Pancreas (tissue), 10 donors: ENCODE measurements around the gene DIAPH1. TPM values are rescaled to one million over a fixed set of nuclear protein-coding genes. Genes with fewer than 3 reads are reported as not detected.

Source experiments
- ATAC-seq, 4 donors: fragments of 200-7000 bp; cut with Tn5 transposase; one replicate each; pipeline versions ENCODE4 v1.8.0 to v1.9.1; 2020; ENCODE audit warnings: mild to moderate bottlenecking in 4 of 4, moderate library complexity in 4 of 4
- DNase-seq, 6 donors: peaks; one replicate each; pipeline ENCODE4 v3.0.0-alpha.2; 2020
- FAIRE-seq: peaks from 2 replicates; lab custom pipeline; 2012; peaks lifted over from hg19 to GRCh38; lab: Jason Lieb, UNC
- H3K27ac ChIP-seq, 4 donors: fragments of 200-600 bp; sonication (generic); 1 replicate in 3 of 4; 2 replicates in 1 of 4; pipeline versions ENCODE4 v1.5.0 to v1.8.0; 2020
- H3K27me3 ChIP-seq, 4 donors: fragments of 200-600 bp; one replicate each; pipeline ENCODE4 v1.8.0; 2021
- H3K36me3 ChIP-seq, 3 donors: fragments of 200-600 bp; sonication (generic) in 1 of 3; one replicate each; pipeline versions ENCODE4 v1.5.0 to v1.8.0; 2020 to 2021
- H3K4me1 ChIP-seq, 3 donors: fragments of 200-600 bp; one replicate each; pipeline ENCODE4 v1.8.0; 2021
- H3K4me3 ChIP-seq, 4 donors: fragments of 200-600 bp; sonication (generic) in 2 of 4; one replicate each; pipeline versions ENCODE4 v1.5.0 to v1.8.0; 2020 to 2021
- H3K9me3 ChIP-seq, 4 donors: fragments of 200-600 bp; one replicate each; pipeline ENCODE4 v1.8.0; 2021
- WGBS, 2 donors: extraction: QIAGEN DNeasy Blood & Tissue Kit; methylation state at CpG; one replicate each; pipeline ENCODE4 v1.1.7; 2013; 5-methylcytosine and 5-hydroxymethylcytosine counted together
- intact Hi-C, 3 donors: fragments of 100-400 bp; cut with DNase I; formaldehyde crosslinking; loops; one replicate each; pipeline versions ENCODE4 v1.11.1 to v1.14.2; 2022
- polyA plus RNA-seq, 2 donors: library from polyadenylated mRNA; stranded (reverse); fragments of 200-250 nt; gene quantifications; one replicate each; pipeline ENCODE4 v1.2.3, GENCODE V29; 2013
- total RNA-seq, 6 donors: library from RNA; stranded (reverse); fragmentation: NEBNext Ultra II Directional in 4 of 6; extraction: Animal tissue kit (Norgen Biotek cat#: 25700) in 4 of 6; gene quantifications; one replicate each; pipeline versions ENCODE4 v1.2.1 to v1.2.4, GENCODE V29; 2021 to 2023
- TF ChIP-seq, protein P1 (sequence below), 4 donors: fragments of 200-600 bp; sonication (generic) in 3 of 4; IDR thresholded peaks; one replicate each; pipeline versions ENCODE4 v1.5.0 to v1.8.0; 2021; ENCODE audit warnings: antibody characterized with exemption in 4 of 4
- donor health status: healthy with polysubstance abuse.
- donor health status: DM: no; HTN: no; CAD: no; lungs with moderate emphysema.
- donor health status: DM: no; HTN: no; CAD: no.
- donor health status: control.
- donor health status: control.
- donor health status: Bipolar disorder and iron deficiency.
- donor health status: DM: yes; HTN: yes; CAD: no.
- donor health status: DM: no; HTN: no; CAD: no.
- donor health status: DM: no; HTN: no; CAD: no.
- donor health status: DM: yes; HTN: yes; CAD: no.

The DIAPH1 gene
- total and polyA plus RNA-seq, 8 donors: 28.9 to 72.7 (median 56.5) TPM

- TF ChIP-seq, protein P1, sequence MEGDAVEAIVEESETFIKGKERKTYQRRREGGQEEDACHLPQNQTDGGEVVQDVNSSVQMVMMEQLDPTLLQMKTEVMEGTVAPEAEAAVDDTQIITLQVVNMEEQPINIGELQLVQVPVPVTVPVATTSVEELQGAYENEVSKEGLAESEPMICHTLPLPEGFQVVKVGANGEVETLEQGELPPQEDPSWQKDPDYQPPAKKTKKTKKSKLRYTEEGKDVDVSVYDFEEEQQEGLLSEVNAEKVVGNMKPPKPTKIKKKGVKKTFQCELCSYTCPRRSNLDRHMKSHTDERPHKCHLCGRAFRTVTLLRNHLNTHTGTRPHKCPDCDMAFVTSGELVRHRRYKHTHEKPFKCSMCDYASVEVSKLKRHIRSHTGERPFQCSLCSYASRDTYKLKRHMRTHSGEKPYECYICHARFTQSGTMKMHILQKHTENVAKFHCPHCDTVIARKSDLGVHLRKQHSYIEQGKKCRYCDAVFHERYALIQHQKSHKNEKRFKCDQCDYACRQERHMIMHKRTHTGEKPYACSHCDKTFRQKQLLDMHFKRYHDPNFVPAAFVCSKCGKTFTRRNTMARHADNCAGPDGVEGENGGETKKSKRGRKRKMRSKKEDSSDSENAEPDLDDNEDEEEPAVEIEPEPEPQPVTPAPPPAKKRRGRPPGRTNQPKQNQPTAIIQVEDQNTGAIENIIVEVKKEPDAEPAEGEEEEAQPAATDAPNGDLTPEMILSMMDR (IDR thresholded peaks at IDR 0.05): no peak
- Histone ChIP-seq H3K27ac (no peak overlapping the region), H3K9me3 (no peaks in the 10 kb centered on the region), H3K27me3 (no peaks in the 10 kb centered on the region), H3K4me3 (no peak overlapping the region), H3K4me1 (peaks cover 3 to 4% (median 3%) of the 10 kb centered on the region in 3 donors), H3K36me3 (no peaks in the 10 kb centered on the region)
- ATAC-seq (no peak), DNase-seq (no peak), FAIRE-seq (no peak)
- intact Hi-C loops: no loop called here
- WGBS, 2 donors: 86 to 91% methylated on average over 9 of the region's 9 CpGs
Measured at GRCh38 chr5:141640698-141641097, 21.9 kb upstream of the DIAPH1 start.

DNA sequence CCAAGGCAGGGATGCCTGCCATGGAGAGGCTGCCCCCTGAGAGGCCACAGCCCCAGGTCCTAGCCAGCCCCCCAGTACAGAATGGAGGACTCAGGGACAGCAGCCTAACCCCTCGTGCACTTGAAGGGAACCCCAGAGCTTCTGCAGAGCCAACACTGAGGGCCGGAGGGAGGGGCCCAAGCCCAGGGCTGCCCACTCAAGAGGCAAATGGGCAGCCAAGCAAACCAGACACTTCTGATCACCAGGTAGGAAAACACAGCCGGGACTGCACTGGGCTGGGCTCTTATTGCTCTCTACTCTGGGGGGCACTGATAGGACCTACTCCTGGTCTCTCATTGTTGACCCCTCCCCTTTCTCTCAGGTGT, 21.2 kb upstream of the DIAPH1 start:
- DNase-seq (no peak), ATAC-seq (no peak), FAIRE-seq (no peak)
- WGBS, 2 donors: 82 to 89% methylated on average over 3 of the region's 3 CpGs
- Histone ChIP-seq H3K4me3 (no peak overlapping the region), H3K36me3 (no peaks in the 10 kb centered on the region), H3K4me1 (peaks cover 8 to 10% (median 9%) of the 10 kb centered on the region in 3 donors), H3K27me3 (no peaks in the 10 kb centered on the region), H3K9me3 (no peaks in the 10 kb centered on the region), H3K27ac (no peak overlapping the region)
- TF ChIP-seq, protein P1 (IDR thresholded peaks at IDR 0.05): no peak
- intact Hi-C loops: no loop called here

GRCh38 chr5:141639357-141640050, 20.7 kb upstream of the DIAPH1 start:
- FAIRE-seq (no peak), DNase-seq (peak in 1 of 6 donors; percentile 24), ATAC-seq (no peak)
- Histone ChIP-seq H3K36me3 (no peaks in the 10 kb centered on the region), H3K9me3 (no peaks in the 10 kb centered on the region), H3K27me3 (no peaks in the 10 kb centered on the region), H3K27ac (no peak overlapping the region), H3K4me1 (peaks cover 8 to 15% (median 9%) of the 10 kb centered on the region in 3 donors), H3K4me3 (no peak overlapping the region)
- WGBS, 2 donors: 91 to 95% methylated on average over 8 to 12 of the region's 12 CpGs
- intact Hi-C loops: no loop called here
- TF ChIP-seq, protein P1 (IDR thresholded peaks at IDR 0.05): no peak

- WGBS, 2 donors: 95 to 100% methylated on average over 2 of the region's 2 CpGs
- Histone ChIP-seq H3K4me1 (peaks cover 8 to 17% (median 9%) of the 10 kb centered on the region in 3 donors), H3K9me3 (no peaks in the 10 kb centered on the region), H3K4me3 (no peak overlapping the region), H3K27ac (no peak overlapping the region), H3K36me3 (no peaks in the 10 kb centered on the region), H3K27me3 (no peaks in the 10 kb centered on the region)
- TF ChIP-seq, protein P1 (IDR thresholded peaks at IDR 0.05): no peak
- DNase-seq: no peak
- intact Hi-C loops: no loop called here
- ATAC-seq: no peak
- no peak for FAIRE-seq
Measured at GRCh38 chr5:141638771-141639170, 20.0 kb upstream of the DIAPH1 start.

GRCh38 chr5:141637767-141638419, 19.1 kb upstream of the DIAPH1 start:
- H3K4me1 ChIP-seq: peaks cover 8 to 17% (median 9%) of the 10 kb centered on the region in 3 donors
- peak overlapping the region; percentile 53 to 90 (median 66) for H3K4me3 ChIP-seq
- TF ChIP-seq, protein P1 (IDR thresholded peaks at IDR 0.05): no peak
- peak; percentile 51 to 64 (median 58) for ATAC-seq
- no peaks in the 10 kb centered on the region for H3K27me3 ChIP-seq
- H3K9me3 ChIP-seq: no peaks in the 10 kb centered on the region
- FAIRE-seq: no peak
- H3K27ac ChIP-seq: no peak overlapping the region
- WGBS, 2 donors: 9 to 10% methylated on average over 29 to 40 of the region's 40 CpGs
- no peaks in the 10 kb centered on the region for H3K36me3 ChIP-seq
- DNase-seq: peak; percentile 53 to 90 (median 69)
- intact Hi-C loops: no loop called here
